PC-9 (cell line): ENCODE data around the gene RTN4R. TPM values are rescaled to one million over a fixed set of nuclear protein-coding genes. Genes with fewer than 3 reads are reported as not detected.

Source experiments
- BruUV-seq: library from RNA; stranded (reverse); fragments of 400-500 nt; replicated peaks from 2 replicates; lab custom pipeline; 2021; lab: Mats Ljungman, UMichigan
- CTCF ChIA-PET: fragments of 300-600 bp; sonication (Branson Sonifier 250); formaldehyde crosslinking; loops from one replicate; lab custom pipeline; 2022; ENCODE audit warnings: antibody characterized with exemption; lab: Charles Lee
- POLR2A ChIA-PET: fragments of 300-600 bp; sonication (Branson Sonifier 250); formaldehyde crosslinking; loops from one replicate; lab custom pipeline; 2022; ENCODE audit warnings: antibody characterized with exemption; ENCODE audit not compliant: unreplicated experiment; lab: Charles Lee
- DNase-seq, 2 experiments: peaks; one replicate each; pipeline versions ENCODE4 v3.0.0 to v3.0.0-alpha.2; 2015 to 2022; ENCODE audit warnings: mixed read lengths in 1 of 2
- H2AFZ ChIP-seq: fragments of 200-600 bp; sonication (generic); 2 replicates; pipeline ENCODE4 v1.8.1; 2017; ENCODE audit warnings: antibody characterized with exemption
- H3F3A ChIP-seq: fragments of 200-600 bp; sonication (generic); 2 replicates; pipeline ENCODE4 v1.8.1; 2017; ENCODE audit warnings: antibody characterized with exemption, mild to moderate bottlenecking, low read depth; ENCODE audit not compliant: insufficient read depth
- H3K27ac ChIP-seq: fragments of 200-600 bp; sonication (generic); 2 replicates; pipeline ENCODE4 v1.6.1; 2016; ENCODE audit warnings: mixed run types
- H3K27me3 ChIP-seq: fragments of 200-600 bp; sonication (generic); 2 replicates; pipeline ENCODE4 v1.6.1; 2016; ENCODE audit warnings: low read depth, mixed run types; ENCODE audit not compliant: insufficient read depth
- H3K36me3 ChIP-seq: fragments of 200-600 bp; sonication (generic); 2 replicates; pipeline ENCODE4 v1.6.1; 2016; ENCODE audit warnings: low read depth, mixed run types
- H3K4me1 ChIP-seq: fragments of 200-600 bp; sonication (generic); replicated peaks from 2 replicates; pipeline ENCODE4 v1.6.1; 2016; ENCODE audit warnings: mixed run types; ENCODE audit not compliant: insufficient read depth
- H3K4me2 ChIP-seq: fragments of 200-600 bp; sonication (generic); 2 replicates; pipeline ENCODE4 v1.6.1; 2017; ENCODE audit warnings: mixed run types
- H3K4me3 ChIP-seq: fragments of 200-600 bp; sonication (generic); 2 replicates; pipeline ENCODE4 v1.6.1; 2016; ENCODE audit warnings: mixed run types
- H3K79me2 ChIP-seq: fragments of 200-600 bp; sonication (generic); 2 replicates; pipeline ENCODE4 v1.6.1; 2017; ENCODE audit warnings: low read depth, mixed run types
- H3K9me2 ChIP-seq: fragments of 200-600 bp; sonication (generic); 2 replicates; pipeline ENCODE4 v1.8.1; 2017; ENCODE audit warnings: mild to moderate bottlenecking; ENCODE audit not compliant: insufficient read depth
- H3K9me3 ChIP-seq: fragments of 200-600 bp; sonication (generic); 2 replicates; pipeline ENCODE4 v1.8.1; 2016; ENCODE audit warnings: low read depth; ENCODE audit not compliant: insufficient read depth
- H4K20me1 ChIP-seq: fragments of 200-600 bp; sonication (generic); 2 replicates; pipeline ENCODE4 v1.8.1; 2017; ENCODE audit not compliant: insufficient read depth
- CTCF ChIP-seq: fragments of 200-600 bp; sonication (generic); conservative IDR thresholded peaks from 2 replicates; pipeline ENCODE4 v1.6.1; 2017; ENCODE audit warnings: mixed run types, antibody characterized with exemption, mild to moderate bottlenecking, moderate library complexity
- EZH2 ChIP-seq: fragments of 200-600 bp; sonication (generic); IDR thresholded peaks from 2 replicates; pipeline ENCODE4 v1.8.0; 2017; ENCODE audit warnings: antibody characterized with exemption, low read depth
- intact Hi-C: fragments of 100-400 bp; cut with micrococcal nuclease; formaldehyde crosslinking; loops from one replicate; pipeline ENCODE4 v1.10.0; 2022; ENCODE audit not compliant: unreplicated experiment
- total RNA-seq: library from RNA; stranded (reverse); gene quantifications from 2 replicates; pipeline ENCODE4 v1.2.3, GENCODE V29; 2021

Gene RTN4R
- total RNA-seq, 1 experiment from 2014 or later: 5.0 TPM

- ChIA-PET CTCF (no interaction called here), POLR2A (no interaction called here)
- Histone ChIP-seq H3F3A (0 out of 2 replicates have a peak, but pooled peaks cover 2% of the 10 kb centered on the region), H3K9me2 (no peaks in the 10 kb centered on the region), H3K4me2 (peak overlapping the region; percentile 90), H3K27me3 (no peaks in the 10 kb centered on the region), H4K20me1 (no peaks in the 10 kb centered on the region), H3K4me1 (peaks cover 20% of the 10 kb centered on the region), H2AFZ (peak overlapping the region; percentile 91), H3K4me3 (no peak overlapping the region), H3K79me2 (0 out of 2 replicates have a peak, but pooled peaks cover 6% of the 10 kb centered on the region), H3K36me3 (no peaks in the 10 kb centered on the region), H3K27ac (no peak overlapping the region), H3K9me3 (no peaks in the 10 kb centered on the region)
- TSS peak; percentile 93 for BruUV-seq
- TF ChIP-seq CTCF (no peak), EZH2 (no peak)
- no peak for DNase-seq
- intact Hi-C loops: loop anchor here (5.0 kb wide), 1 partner anchor 347 kb away; no protein-coding TSS in a partner anchor
These were observed 62.6 kb downstream of the RTN4R start for GRCh38 chr22:20205464-20205963.

DNA sequence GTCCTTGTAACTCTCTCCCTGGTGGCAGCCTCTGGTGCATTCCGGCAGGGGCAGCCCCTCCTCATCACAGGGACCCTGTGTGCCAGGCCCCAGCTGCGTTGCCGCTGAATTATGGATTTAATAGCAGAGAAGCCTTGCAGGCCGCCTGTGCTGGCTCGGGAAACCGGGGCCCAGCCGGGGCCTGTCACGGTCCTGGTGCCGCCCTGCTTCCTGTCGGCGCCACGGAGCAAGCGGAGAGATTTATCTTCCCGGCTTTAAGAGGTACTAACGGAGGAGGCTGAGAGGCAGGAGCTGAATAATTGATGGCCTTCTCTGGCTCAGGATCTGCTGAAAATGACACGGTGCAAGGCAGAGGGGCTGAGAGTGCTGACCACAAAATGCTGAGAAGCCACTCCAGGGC lies 63.3 kb downstream of the RTN4R start:
- DNase-seq: no peak
- H3K27ac ChIP-seq: no peak overlapping the region
- no peaks in the 10 kb centered on the region for H3K9me3 ChIP-seq
- intact Hi-C loops: loop anchor here (5.0 kb wide), 1 partner anchor 347 kb away; no protein-coding TSS in a partner anchor
- peaks cover 20% of the 10 kb centered on the region for H3K4me1 ChIP-seq
- 0 out of 2 replicates have a peak, but pooled peaks cover 2% of the 10 kb centered on the region for H3F3A ChIP-seq
- H3K36me3 ChIP-seq: no peaks in the 10 kb centered on the region
- H3K4me3 ChIP-seq: no peak overlapping the region
- no peak overlapping the region for H3K4me2 ChIP-seq
- ChIA-PET POLR2A (no interaction called here), CTCF (no interaction called here)
- 0 out of 2 replicates have a peak, but pooled peaks cover 6% of the 10 kb centered on the region for H3K79me2 ChIP-seq
- H3K9me2 ChIP-seq: no peaks in the 10 kb centered on the region
- no peaks in the 10 kb centered on the region for H4K20me1 ChIP-seq
- H2AFZ ChIP-seq: no peak overlapping the region
- peaks cover 6% of the 10 kb centered on the region; the same call in 1 of the 2 replicates for H3K27me3 ChIP-seq
- no peak for TF ChIP-seq CTCF
- no peak for TF ChIP-seq EZH2
- no TSS peak for BruUV-seq

DNA sequence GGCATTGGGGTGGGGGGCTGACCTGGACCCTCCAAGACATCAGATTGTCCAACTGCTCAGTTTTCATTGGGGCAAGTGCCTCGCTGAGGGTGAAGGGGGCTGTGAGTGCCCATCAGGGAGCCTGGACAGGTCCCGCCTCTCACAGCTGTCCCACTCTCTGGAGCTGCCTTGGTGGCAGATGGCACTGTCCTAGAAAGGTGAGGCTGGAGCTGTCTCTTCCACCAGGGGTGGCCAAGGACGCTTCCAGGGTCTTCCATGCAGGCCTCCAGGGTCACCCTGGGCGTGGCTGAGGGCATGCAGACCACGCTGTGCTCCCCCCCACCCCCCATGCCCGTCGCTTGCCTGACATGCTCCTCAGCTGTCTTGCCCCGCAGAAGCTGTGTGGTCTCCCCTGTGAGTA lies 63.8 kb downstream of the RTN4R start:
- no peak for DNase-seq
- Histone ChIP-seq H3K4me1 (peaks cover 20% of the 10 kb centered on the region), H3K79me2 (0 out of 2 replicates have a peak, but pooled peaks cover 6% of the 10 kb centered on the region), H3K27ac (no peak overlapping the region), H3K9me2 (no peaks in the 10 kb centered on the region), H3K4me2 (peak overlapping the region; percentile 57), H3K4me3 (no peak overlapping the region), H3F3A (0 out of 2 replicates have a peak, but pooled peaks cover 2% of the 10 kb centered on the region), H4K20me1 (no peaks in the 10 kb centered on the region), H3K9me3 (no peaks in the 10 kb centered on the region), H3K36me3 (no peaks in the 10 kb centered on the region), H3K27me3 (peaks cover 11% of the 10 kb centered on the region), H2AFZ (no peak overlapping the region)
- intact Hi-C loops: no loop called here
- BruUV-seq: no TSS peak
- ChIA-PET CTCF (no interaction called here), POLR2A (no interaction called here)
- TF ChIP-seq EZH2 (no peak), CTCF (no peak)
